Endodermal cell (in vitro differentiated cells): ENCODE measurements around the gene RAE1. TPM values are rescaled to one million over a fixed set of nuclear protein-coding genes. Genes with fewer than 3 reads are reported as not detected.

Experiments
- DNase-seq: peaks from one replicate; pipeline ENCODE4 v3.0.0-alpha.2; 2017
- H3K27ac ChIP-seq: 2 replicates; pipeline ENCODE4 v1.5.1; 2013; ENCODE audit warnings: mild to moderate bottlenecking, low read depth, low read length, moderate library complexity
- H3K27me3 ChIP-seq: 2 replicates; pipeline ENCODE4 v1.6.1; 2013; ENCODE audit warnings: mild to moderate bottlenecking, low read length, moderate library complexity; ENCODE audit not compliant: insufficient read depth, control insufficient read depth, poor library complexity, severe bottlenecking
- H3K36me3 ChIP-seq: 2 replicates; pipeline ENCODE4 v1.7.0; 2013; ENCODE audit warnings: mild to moderate bottlenecking, low read length, moderate library complexity; ENCODE audit not compliant: control insufficient read depth, insufficient read depth
- H3K4me1 ChIP-seq: one replicate; pipeline ENCODE4 v1.7.0; 2013; ENCODE audit warnings: low read length; ENCODE audit not compliant: control insufficient read depth, insufficient read depth
- H3K4me3 ChIP-seq: 2 replicates; pipeline ENCODE4 v1.5.1; 2013; ENCODE audit warnings: mild to moderate bottlenecking, low read length, moderate library complexity
- H3K9ac ChIP-seq: 2 replicates; pipeline ENCODE4 v1.6.1; 2013; ENCODE audit warnings: mild to moderate bottlenecking, low read length, moderate library complexity; ENCODE audit not compliant: poor library complexity, severe bottlenecking; ENCODE audit errors: extremely low read depth
- H3K9me3 ChIP-seq: 2 replicates; pipeline ENCODE4 v1.6.1; 2013; ENCODE audit warnings: mild to moderate bottlenecking, low read length, moderate library complexity; ENCODE audit not compliant: control insufficient read depth
- H3K27ac Mint-ChIP-seq: 2 replicates; pipeline ENCODE4 v1.8.0; 2020; ENCODE audit warnings: mixed read lengths
- H3K27me3 Mint-ChIP-seq: 2 replicates; pipeline ENCODE4 v1.8.0; 2021; ENCODE audit warnings: mild to moderate bottlenecking, mixed read lengths; ENCODE audit not compliant: insufficient read depth
- H3K36me3 Mint-ChIP-seq: 2 replicates; pipeline ENCODE4 v1.8.0; 2020; ENCODE audit warnings: low read depth, mixed read lengths
- H3K4me1 Mint-ChIP-seq: 2 replicates; pipeline ENCODE4 v1.8.0; 2020; ENCODE audit warnings: mixed read lengths
- H3K4me3 Mint-ChIP-seq: 2 replicates; pipeline ENCODE4 v1.8.0; 2020; ENCODE audit warnings: mild to moderate bottlenecking, moderate library complexity, mixed read lengths
- H3K9me3 Mint-ChIP-seq: 2 replicates; pipeline ENCODE4 v1.8.0; 2020; ENCODE audit warnings: mild to moderate bottlenecking, mixed read lengths
- WGBS, 2 experiments: methylation state at CpG; one replicate each; pipeline versions ENCODE4 v1.1.5 to v1.1.7; 2013; ENCODE audit warnings: missing lambda C conversion rate in 2 of 2, mixed read lengths in 1 of 2; ENCODE audit not compliant: insufficient coverage in 1 of 2, insufficient read length in 1 of 2; 5-methylcytosine and 5-hydroxymethylcytosine counted together
- total RNA-seq, 2 donors: library from RNA; stranded (reverse); fragmentation: NEBNext Ultra II Directional in 1 of 2; extraction: Animal tissue kit (Norgen Biotek cat#: 25700) in 1 of 2; gene quantifications; 2 replicates in 1 of 2; 3 replicates in 1 of 2; pipeline ENCODE4 v1.2.1, GENCODE V29; 2021
- TF ChIP-seq, protein P1 (sequence below): fragments of 200-600 bp; sonication (generic); conservative IDR thresholded peaks from 2 replicates; pipeline ENCODE4 v1.5.0; 2021; ENCODE audit warnings: antibody characterized with exemption, mild to moderate bottlenecking

RAE1 gene
- total RNA-seq, 2 donors from 2014 or later, result 41.2 to 43.8 TPM

DNA sequence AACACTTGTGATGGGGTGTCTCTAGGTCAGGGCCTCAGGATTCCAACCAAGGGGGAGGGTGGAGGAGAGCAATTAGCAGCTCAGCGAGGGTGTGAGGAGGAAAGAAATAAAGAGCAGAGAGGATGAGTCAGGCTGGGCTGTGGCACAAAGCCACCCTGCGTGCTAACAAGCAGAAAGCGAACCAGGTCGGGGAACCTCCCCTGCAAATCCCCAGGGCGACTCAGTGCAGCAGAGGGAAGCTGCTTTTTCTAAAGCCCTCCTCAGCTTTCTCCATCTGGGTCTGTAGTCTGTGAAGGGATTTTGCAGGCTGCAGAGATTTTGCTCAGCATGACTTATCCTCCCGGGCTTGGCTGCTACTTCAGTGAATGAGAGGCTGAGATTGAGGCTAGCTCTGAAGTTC lies 28.0 kb upstream of the RAE1 start:
- Mint-ChIP-seq H3K4me3 (peak overlapping the region; percentile 4), H3K9me3 (no peaks in the 10 kb centered on the region), H3K27me3 (peaks cover 16% of the 10 kb centered on the region), H3K4me1 (peaks cover 33% of the 10 kb centered on the region), H3K36me3 (no peaks in the 10 kb centered on the region), H3K27ac (peak overlapping the region; percentile 11)
- H3K27ac ChIP-seq, result no peak overlapping the region
- peaks cover 11% of the 10 kb centered on the region for H3K27me3 ChIP-seq
- TF ChIP-seq, protein P1, sequence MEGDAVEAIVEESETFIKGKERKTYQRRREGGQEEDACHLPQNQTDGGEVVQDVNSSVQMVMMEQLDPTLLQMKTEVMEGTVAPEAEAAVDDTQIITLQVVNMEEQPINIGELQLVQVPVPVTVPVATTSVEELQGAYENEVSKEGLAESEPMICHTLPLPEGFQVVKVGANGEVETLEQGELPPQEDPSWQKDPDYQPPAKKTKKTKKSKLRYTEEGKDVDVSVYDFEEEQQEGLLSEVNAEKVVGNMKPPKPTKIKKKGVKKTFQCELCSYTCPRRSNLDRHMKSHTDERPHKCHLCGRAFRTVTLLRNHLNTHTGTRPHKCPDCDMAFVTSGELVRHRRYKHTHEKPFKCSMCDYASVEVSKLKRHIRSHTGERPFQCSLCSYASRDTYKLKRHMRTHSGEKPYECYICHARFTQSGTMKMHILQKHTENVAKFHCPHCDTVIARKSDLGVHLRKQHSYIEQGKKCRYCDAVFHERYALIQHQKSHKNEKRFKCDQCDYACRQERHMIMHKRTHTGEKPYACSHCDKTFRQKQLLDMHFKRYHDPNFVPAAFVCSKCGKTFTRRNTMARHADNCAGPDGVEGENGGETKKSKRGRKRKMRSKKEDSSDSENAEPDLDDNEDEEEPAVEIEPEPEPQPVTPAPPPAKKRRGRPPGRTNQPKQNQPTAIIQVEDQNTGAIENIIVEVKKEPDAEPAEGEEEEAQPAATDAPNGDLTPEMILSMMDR, result no peak
- H3K9ac ChIP-seq, result no peak overlapping the region
- H3K36me3 ChIP-seq, result no peaks in the 10 kb centered on the region
- peaks cover 5% of the 10 kb centered on the region for H3K9me3 ChIP-seq
- peaks cover 17% of the 10 kb centered on the region for H3K4me1 ChIP-seq
- DNase-seq, result peak; percentile 96
- H3K4me3 ChIP-seq, result no peak overlapping the region
- WGBS, 2 experiments, result 1 to 8% methylated on average over 2 to 6 of the region's 6 CpGs

DNA sequence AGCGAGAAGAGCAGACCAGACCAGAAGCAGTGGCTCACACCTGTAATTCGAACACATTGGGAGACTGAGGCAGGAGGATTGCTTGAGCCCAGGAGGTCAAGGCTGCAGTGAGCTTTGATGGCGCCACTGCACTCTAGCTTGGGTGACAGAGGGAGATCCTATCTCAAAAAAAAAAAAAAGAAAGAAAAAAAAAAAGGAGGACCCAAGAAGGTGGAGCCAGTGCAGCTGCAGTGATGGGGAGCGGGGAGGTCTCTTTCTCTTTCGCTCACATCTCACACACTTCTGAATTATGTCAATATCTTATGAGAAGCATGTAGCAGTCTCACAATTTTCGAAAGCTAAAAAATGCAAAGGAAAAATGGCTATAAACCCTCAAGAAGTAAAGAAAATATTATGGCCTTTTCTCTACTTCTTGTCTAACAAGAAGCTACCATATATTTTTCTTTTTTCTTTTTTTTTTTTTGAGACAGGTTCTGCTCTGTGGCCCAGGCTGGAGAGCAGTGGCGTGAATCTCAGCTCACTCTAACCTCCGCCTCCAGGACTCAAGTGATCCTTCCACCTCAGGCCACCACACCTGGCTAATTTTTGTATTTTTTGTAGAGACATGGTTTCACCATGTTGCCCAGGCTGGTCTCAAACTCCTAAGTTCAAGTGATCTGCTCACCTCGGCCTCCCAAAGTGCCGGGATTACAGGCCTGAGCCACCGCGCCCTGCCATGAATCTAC lies 25.3 kb upstream of the RAE1 start:
- Mint-ChIP-seq H3K9me3 (no peaks in the 10 kb centered on the region), H3K27ac (no peak overlapping the region), H3K4me1 (peaks cover 28% of the 10 kb centered on the region), H3K36me3 (no peaks in the 10 kb centered on the region), H3K4me3 (no peak overlapping the region), H3K27me3 (peaks cover 20% of the 10 kb centered on the region)
- WGBS, 2 experiments, result 89 to 95% methylated on average over 5 to 11 of the region's 12 CpGs
- no peak overlapping the region for H3K27ac ChIP-seq
- TF ChIP-seq, protein P1, result no peak
- H3K9ac ChIP-seq, result no peak overlapping the region
- H3K36me3 ChIP-seq, result no peaks in the 10 kb centered on the region
- H3K27me3 ChIP-seq, result peaks cover 11% of the 10 kb centered on the region
- peaks cover 17% of the 10 kb centered on the region for H3K4me1 ChIP-seq
- H3K9me3 ChIP-seq, result peaks cover 5% of the 10 kb centered on the region
- DNase-seq, result no peak
- H3K4me3 ChIP-seq, result no peak overlapping the region

DNA sequence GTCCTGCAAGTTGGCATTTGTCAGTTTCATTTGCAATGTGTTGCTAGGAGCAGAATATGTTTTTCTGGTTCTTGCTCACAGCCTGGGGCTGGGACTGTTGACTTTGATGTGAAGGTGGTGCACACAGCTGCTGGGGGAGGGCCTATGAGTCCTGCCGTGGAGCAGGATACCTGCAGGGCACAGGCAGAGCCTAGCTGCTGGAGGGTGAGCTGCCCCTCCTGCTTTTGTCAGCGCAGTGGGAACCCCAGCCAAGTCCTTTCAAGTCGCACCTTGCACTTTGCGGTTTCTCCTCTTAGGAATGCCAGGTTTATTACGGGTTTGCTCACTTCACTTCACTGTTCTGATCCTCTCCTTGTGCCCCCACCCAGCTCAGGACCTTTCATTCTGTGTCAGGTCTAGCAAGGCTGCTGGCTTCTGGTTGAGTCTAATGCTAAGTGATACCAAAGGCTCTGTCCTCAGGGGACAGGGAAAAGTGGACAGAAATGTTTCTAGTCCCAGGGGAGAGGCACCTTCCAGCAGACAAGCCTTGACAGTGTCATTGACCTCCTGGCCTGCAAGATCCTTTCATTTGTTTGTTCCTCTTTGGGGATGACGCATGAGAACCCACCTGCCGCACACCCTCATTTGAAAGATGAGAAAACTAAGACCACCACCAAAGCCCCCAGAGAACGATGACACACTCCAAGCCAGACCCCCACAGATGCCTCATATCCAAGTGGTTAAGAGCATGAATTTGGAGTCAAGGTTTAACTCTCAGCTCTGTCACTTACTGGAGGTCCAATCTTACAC lies 24.2 kb upstream of the RAE1 start:
- H3K4me3 ChIP-seq, result no peak overlapping the region
- WGBS, 2 experiments, result 30 to 45% methylated on average over 5 to 8 of the region's 8 CpGs
- no peaks in the 10 kb centered on the region for H3K36me3 ChIP-seq
- Mint-ChIP-seq H3K9me3 (no peaks in the 10 kb centered on the region), H3K4me1 (peaks cover 28% of the 10 kb centered on the region), H3K27ac (no peak overlapping the region), H3K27me3 (peaks cover 12% of the 10 kb centered on the region), H3K4me3 (no peak overlapping the region), H3K36me3 (no peaks in the 10 kb centered on the region)
- H3K27me3 ChIP-seq, result peaks cover 4% of the 10 kb centered on the region
- TF ChIP-seq, protein P1, result no peak
- H3K9me3 ChIP-seq, result peaks cover 5% of the 10 kb centered on the region
- DNase-seq, result peak; percentile 87
- H3K9ac ChIP-seq, result no peak overlapping the region
- no peak overlapping the region for H3K27ac ChIP-seq
- peaks cover 17% of the 10 kb centered on the region for H3K4me1 ChIP-seq
